IMR-90 (cell line): ENCODE results near the gene PEX26.
"Not testable (repeated sequence)": the region's sequence is repeated elsewhere in the genome, so short reads cannot be mapped to it uniquely, and the experiment has no call there.

Experiments
- CEBPB ChIP-seq: IDR thresholded peaks from 2 replicates; pipeline ENCODE4 v1.6.1; 2012; ENCODE audit warnings: low read depth, low read length, improper control_type of control experiment
- CTCF ChIP-seq: conservative IDR thresholded peaks from 2 replicates; pipeline ENCODE4 v1.5.1; 2012; ENCODE audit warnings: mild to moderate bottlenecking, low read depth, low read length, improper control_type of control experiment
- POLR2A ChIP-seq: IDR thresholded peaks from 2 replicates; pipeline ENCODE4 v1.6.1; 2012; ENCODE audit warnings: mild to moderate bottlenecking, low read depth, low read length
- RAD21 ChIP-seq: IDR thresholded peaks from 2 replicates; pipeline ENCODE4 v1.6.1; 2012; ENCODE audit warnings: low read length, improper control_type of control experiment
- USF2 ChIP-seq: fragments of 150-350 bp; IDR thresholded peaks from 2 replicates; pipeline ENCODE4 v1.6.1; 2017; ENCODE audit warnings: mild to moderate bottlenecking, antibody characterized with exemption, low read length, low read depth

GRCh38 chr22:18106550-18107341, 29.0 kb downstream of the PEX26 start:
- TF ChIP-seq CTCF, POLR2A, RAD21, USF2, CEBPB: not testable (repeated sequence)
